T-helper 2 cell treated with Interferon-gamma antibody and Interleukin-4, amounts not matched to agents 5 μg/mL and 100 μg/mL, for 36 hours (primary cell): ENCODE measurements around the gene RGS7BP.

Experiments
- DNase-seq: peaks from one replicate; pipeline ENCODE4 v3.0.0; 2021; ENCODE audit warnings: low spot score
- H3K27ac Mint-ChIP-seq: one replicate; pipeline ENCODE4 v1.8.0; 2021; ENCODE audit warnings: mild to moderate bottlenecking, mixed read lengths
- H3K27me3 Mint-ChIP-seq: one replicate; pipeline ENCODE4 v1.8.0; 2021; ENCODE audit warnings: low read depth, mixed read lengths
- H3K36me3 Mint-ChIP-seq: one replicate; pipeline ENCODE4 v1.8.0; 2021; ENCODE audit warnings: low read depth, mixed read lengths
- H3K4me1 Mint-ChIP-seq: one replicate; pipeline ENCODE4 v1.8.0; 2021; ENCODE audit warnings: low read depth, mixed read lengths
- H3K4me3 Mint-ChIP-seq: one replicate; pipeline ENCODE4 v1.8.0; 2022; ENCODE audit warnings: mild to moderate bottlenecking, moderate library complexity, mixed read lengths
- H3K9me3 Mint-ChIP-seq: one replicate; pipeline ENCODE4 v1.8.0; 2021; ENCODE audit warnings: mixed read lengths

Gene RGS7BP

DNA sequence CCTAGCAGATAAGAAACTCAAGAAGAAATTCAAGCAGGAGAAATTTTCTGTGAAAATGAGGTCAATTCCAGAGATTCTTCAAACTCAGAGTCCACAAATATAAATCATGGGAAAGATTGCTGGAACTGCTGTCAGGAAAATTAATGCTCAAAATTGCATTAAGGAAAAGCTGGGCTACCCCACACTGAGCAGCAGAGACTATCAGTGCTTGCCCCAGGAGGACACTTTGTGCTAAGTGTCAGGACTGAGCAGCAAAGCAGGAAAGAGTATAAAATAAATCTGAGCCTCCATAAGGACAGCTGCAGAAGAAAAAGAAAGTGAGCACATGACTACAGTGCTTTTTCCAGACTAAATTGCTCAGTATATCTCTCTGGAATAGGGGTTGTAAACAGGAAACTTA, 81.6 kb downstream of the RGS7BP start:
- Mint-ChIP-seq H3K4me3 (no peak overlapping the region), H3K4me1 (no peaks in the 10 kb centered on the region), H3K36me3 (no peaks in the 10 kb centered on the region), H3K27ac (no peak overlapping the region), H3K9me3 (no peaks in the 10 kb centered on the region), H3K27me3 (peaks cover 2% of the 10 kb centered on the region)
- no peak for DNase-seq

GRCh38 chr5:64592730-64593341, 87.0 kb downstream of the RGS7BP start:
- Mint-ChIP-seq H3K36me3 (no peaks in the 10 kb centered on the region), H3K27me3 (peaks cover 2% of the 10 kb centered on the region), H3K9me3 (no peaks in the 10 kb centered on the region), H3K4me3 (no peak overlapping the region), H3K4me1 (no peaks in the 10 kb centered on the region), H3K27ac (no peak overlapping the region)
- no peak for DNase-seq

DNA sequence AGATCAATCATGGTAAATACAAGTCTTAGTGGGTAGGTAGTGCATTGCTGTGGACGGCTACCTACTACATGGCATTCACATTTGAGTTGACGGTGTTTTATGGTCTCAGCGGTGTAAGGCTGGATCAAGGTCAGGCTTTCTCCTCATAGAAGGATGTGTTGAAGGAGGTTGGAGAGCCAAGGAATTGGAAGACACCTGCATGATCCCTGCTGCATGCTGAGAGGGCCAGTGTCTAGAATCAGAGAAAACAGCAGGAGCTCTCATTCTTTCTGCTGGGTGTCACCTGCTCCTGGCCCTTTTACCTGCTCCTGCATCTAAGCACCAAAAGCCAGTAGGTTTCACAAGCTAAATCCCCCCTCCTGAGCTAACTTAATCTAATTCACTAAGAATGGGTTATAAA, 88.2 kb downstream of the RGS7BP start:
- H3K36me3 Mint-ChIP-seq = no peaks in the 10 kb centered on the region
- H3K27me3 Mint-ChIP-seq = peaks cover 2% of the 10 kb centered on the region
- H3K9me3 Mint-ChIP-seq = no peaks in the 10 kb centered on the region
- DNase-seq = no peak
- H3K4me3 Mint-ChIP-seq = no peak overlapping the region
- no peaks in the 10 kb centered on the region for H3K4me1 Mint-ChIP-seq
- H3K27ac Mint-ChIP-seq = no peak overlapping the region

DNA sequence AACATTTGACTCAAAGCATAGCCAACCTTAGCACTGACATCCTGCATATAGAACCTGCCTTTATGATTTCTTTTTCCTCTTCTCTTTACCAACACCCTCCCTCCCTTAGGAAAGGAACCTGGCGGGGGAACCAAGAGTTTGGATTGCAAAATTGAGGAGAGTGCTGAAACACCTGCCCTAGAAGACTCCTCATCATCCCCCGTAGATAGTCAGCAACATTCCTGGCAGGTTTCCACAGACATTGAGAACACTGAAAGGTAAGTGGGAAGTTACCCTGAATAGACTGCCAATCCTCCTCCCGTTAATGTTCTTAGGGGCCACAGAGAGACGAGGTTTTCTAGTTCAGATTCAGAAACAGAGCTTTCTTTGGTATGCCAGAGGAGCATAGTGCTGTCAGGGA, 88.8 kb downstream of the RGS7BP start:
- H3K36me3 Mint-ChIP-seq = no peaks in the 10 kb centered on the region
- H3K4me1 Mint-ChIP-seq = no peaks in the 10 kb centered on the region
- no peaks in the 10 kb centered on the region for H3K9me3 Mint-ChIP-seq
- no peak overlapping the region for H3K27ac Mint-ChIP-seq
- peaks cover 2% of the 10 kb centered on the region for H3K27me3 Mint-ChIP-seq
- H3K4me3 Mint-ChIP-seq = no peak overlapping the region
- DNase-seq = no peak

DNA sequence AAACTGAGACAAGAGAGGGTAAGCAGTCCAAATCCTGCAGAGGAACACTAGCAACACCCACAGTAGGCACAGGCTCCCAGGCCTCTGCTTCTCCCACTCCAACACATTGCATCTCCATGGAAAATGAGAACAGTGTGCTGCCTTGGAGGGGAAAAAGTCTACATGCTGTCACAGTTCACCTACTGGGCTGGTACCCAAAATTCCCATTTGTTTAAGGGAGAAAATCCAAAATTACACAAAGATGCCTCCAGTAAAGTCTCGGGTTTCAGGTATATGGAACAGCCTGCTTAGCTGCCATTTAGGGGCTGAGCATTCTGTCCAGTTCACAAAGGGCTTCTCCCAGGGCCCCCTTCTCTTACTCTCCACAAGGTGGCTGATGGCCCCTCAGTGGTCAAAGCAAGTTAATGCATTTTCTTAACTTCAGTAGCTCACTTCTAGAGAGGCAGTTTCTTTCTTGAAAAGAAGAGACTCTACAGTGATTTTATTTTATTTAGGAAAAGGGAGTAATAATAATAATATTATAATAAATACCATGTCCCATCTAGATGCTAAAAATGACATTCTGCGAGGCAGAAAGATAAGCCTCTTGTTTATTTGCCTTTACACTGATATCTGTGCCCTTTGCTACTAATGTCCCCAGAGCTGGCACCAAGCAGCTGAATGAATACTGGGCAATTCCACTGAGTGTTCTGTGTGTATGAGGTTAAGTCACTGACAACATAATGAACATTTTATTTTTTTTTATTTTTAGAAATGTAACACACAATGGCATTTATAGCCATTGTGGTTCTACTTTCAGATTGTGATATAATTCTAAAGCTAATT, 89.4 kb downstream of the RGS7BP start:
- no peaks in the 10 kb centered on the region for H3K36me3 Mint-ChIP-seq
- no peak for DNase-seq

GRCh38 chr5:64599226-64599625, 93.4 kb downstream of the RGS7BP start:
- no peak overlapping the region for H3K27ac Mint-ChIP-seq
- H3K27me3 Mint-ChIP-seq = no peaks in the 10 kb centered on the region
- no peaks in the 10 kb centered on the region for H3K36me3 Mint-ChIP-seq

More for the DNA sequence above, 89.4 kb downstream of the RGS7BP start:
- Mint-ChIP-seq H3K9me3 (no peaks in the 10 kb centered on the region), H3K4me1 (no peaks in the 10 kb centered on the region), H3K27me3 (peaks cover 2% of the 10 kb centered on the region), H3K4me3 (no peak overlapping the region), H3K27ac (no peak overlapping the region)

DNA sequence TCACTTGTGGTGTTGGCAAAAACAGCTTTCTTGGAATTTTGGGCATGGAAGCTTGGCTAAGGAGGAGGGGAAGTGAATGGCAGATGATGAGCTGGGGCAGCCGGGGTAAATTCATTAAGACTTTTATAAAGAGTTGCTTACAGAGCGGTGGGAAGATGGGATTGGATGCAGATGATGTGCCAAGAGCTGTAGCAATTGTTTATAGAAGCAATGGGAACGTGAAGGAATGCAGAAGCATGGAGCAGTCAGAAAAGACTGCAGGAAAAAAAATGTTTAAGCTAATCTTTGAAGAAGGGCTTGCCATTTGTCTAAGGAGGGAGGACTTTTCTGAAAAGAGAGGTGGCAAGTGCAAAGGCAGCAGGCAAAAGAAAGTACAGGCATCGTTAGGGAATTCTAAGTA, 97.9 kb downstream of the RGS7BP start:
- Mint-ChIP-seq H3K36me3 (no peaks in the 10 kb centered on the region), H3K4me1 (no peaks in the 10 kb centered on the region), H3K4me3 (no peak overlapping the region), H3K27ac (no peak overlapping the region), H3K27me3 (peaks cover 2% of the 10 kb centered on the region), H3K9me3 (no peaks in the 10 kb centered on the region)
- no peak for DNase-seq

More at GRCh38 chr5:64599226-64599625, 93.4 kb downstream of the RGS7BP start:
- Mint-ChIP-seq H3K4me1 (no peaks in the 10 kb centered on the region), H3K4me3 (no peak overlapping the region), H3K9me3 (no peaks in the 10 kb centered on the region)
- DNase-seq = no peak

- Mint-ChIP-seq H3K27ac (no peak overlapping the region), H3K36me3 (no peaks in the 10 kb centered on the region)
These were observed 101.1 kb downstream of the RGS7BP start for GRCh38 chr5:64606926-64607325.

GRCh38 chr5:64612344-64612961, 106.6 kb downstream of the RGS7BP start:
- Mint-ChIP-seq H3K27ac (no peak overlapping the region), H3K27me3 (peaks cover 6% of the 10 kb centered on the region)

More at GRCh38 chr5:64606926-64607325, 101.1 kb downstream of the RGS7BP start:
- H3K4me3 Mint-ChIP-seq = no peak overlapping the region
- no peaks in the 10 kb centered on the region for H3K9me3 Mint-ChIP-seq
- H3K27me3 Mint-ChIP-seq = peaks cover 5% of the 10 kb centered on the region
- H3K4me1 Mint-ChIP-seq = no peaks in the 10 kb centered on the region
- no peak for DNase-seq

GRCh38 chr5:64615895-64616294, 110.1 kb downstream of the RGS7BP start:
- H3K36me3 Mint-ChIP-seq = no peaks in the 10 kb centered on the region
- H3K9me3 Mint-ChIP-seq = no peaks in the 10 kb centered on the region
- H3K4me1 Mint-ChIP-seq = no peaks in the 10 kb centered on the region
- H3K27me3 Mint-ChIP-seq = peaks cover 4% of the 10 kb centered on the region
- no peak overlapping the region for H3K4me3 Mint-ChIP-seq
- H3K27ac Mint-ChIP-seq = no peak overlapping the region
- no peak for DNase-seq

More at GRCh38 chr5:64612344-64612961, 106.6 kb downstream of the RGS7BP start:
- no peak for DNase-seq
- no peaks in the 10 kb centered on the region for H3K36me3 Mint-ChIP-seq
- H3K4me3 Mint-ChIP-seq = no peak overlapping the region
- no peaks in the 10 kb centered on the region for H3K9me3 Mint-ChIP-seq
- no peaks in the 10 kb centered on the region for H3K4me1 Mint-ChIP-seq

DNA sequence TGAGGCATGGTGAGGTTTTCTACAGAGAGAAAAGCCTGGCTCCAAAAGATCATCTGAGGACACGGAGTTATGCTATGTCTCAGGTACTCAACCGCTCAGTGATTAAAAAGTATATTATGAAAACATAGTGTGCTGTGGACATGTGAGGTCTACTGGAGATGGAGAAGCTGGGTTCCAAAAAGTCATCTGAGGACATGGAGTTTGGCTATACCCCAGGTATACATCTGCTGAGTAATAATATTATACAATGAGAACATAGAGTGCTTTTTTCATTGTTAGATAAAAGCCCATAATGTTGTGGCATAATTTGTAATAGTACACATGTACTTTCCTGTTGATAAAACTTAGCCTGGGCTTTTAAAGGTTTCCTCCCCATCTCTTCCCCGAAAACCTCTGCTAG, 113.8 kb downstream of the RGS7BP start:
- peaks cover 3% of the 10 kb centered on the region for H3K27me3 Mint-ChIP-seq
- H3K4me3 Mint-ChIP-seq = no peak overlapping the region
- no peaks in the 10 kb centered on the region for H3K4me1 Mint-ChIP-seq
- DNase-seq = no peak
- H3K36me3 Mint-ChIP-seq = no peaks in the 10 kb centered on the region
- H3K9me3 Mint-ChIP-seq = no peaks in the 10 kb centered on the region
- no peak overlapping the region for H3K27ac Mint-ChIP-seq

DNA sequence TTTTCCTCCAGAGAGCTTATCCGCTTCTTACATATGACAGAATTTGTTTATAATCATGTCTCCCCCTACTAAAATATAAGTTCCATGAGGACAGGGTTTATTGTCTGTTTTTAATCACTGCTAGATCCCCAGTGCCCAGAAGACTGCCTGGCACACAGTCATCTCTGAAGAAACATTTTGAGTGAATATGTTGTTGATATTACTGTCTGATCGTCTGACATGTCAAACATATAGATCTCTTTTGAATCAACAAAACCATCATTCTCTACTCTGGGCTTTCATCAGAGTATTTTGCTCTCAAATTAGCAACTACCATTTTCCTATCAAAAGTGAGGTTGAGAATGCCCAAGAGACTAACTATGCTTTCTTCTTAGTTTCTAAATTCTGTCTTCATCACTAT, 117.2 kb downstream of the RGS7BP start:
- Mint-ChIP-seq H3K4me1 (no peaks in the 10 kb centered on the region), H3K4me3 (no peak overlapping the region), H3K9me3 (no peaks in the 10 kb centered on the region), H3K27ac (no peak overlapping the region), H3K36me3 (no peaks in the 10 kb centered on the region), H3K27me3 (peaks cover 7% of the 10 kb centered on the region)
- no peak for DNase-seq

- no peaks in the 10 kb centered on the region for H3K9me3 Mint-ChIP-seq
- no peaks in the 10 kb centered on the region for H3K36me3 Mint-ChIP-seq
- H3K27me3 Mint-ChIP-seq = peaks cover 7% of the 10 kb centered on the region
- H3K27ac Mint-ChIP-seq = no peak overlapping the region
- DNase-seq = no peak
- H3K4me3 Mint-ChIP-seq = no peak overlapping the region
- no peaks in the 10 kb centered on the region for H3K4me1 Mint-ChIP-seq
These were observed 119.9 kb downstream of the RGS7BP start for GRCh38 chr5:64625678-64626077.

DNA sequence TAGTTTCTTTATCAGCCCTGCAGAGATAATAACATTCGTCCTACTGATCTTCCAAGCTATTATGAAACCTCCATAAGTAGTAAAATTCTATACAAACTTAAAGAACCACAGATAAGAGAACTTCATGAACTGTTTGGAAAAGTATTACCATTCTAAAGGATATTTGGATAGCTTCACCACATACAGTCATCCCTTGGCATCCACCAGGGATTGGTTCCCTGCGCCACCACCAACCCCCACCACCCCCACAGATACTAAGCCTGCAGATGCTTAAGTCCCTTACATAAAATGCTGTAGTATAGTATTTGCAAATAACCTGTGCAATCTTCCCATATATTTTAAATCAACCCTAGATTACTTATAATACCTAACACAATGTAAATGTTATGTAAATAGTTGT, 123.1 kb downstream of the RGS7BP start:
- no peaks in the 10 kb centered on the region for H3K9me3 Mint-ChIP-seq
- H3K27me3 Mint-ChIP-seq = peaks cover 6% of the 10 kb centered on the region
- DNase-seq = no peak
- H3K4me1 Mint-ChIP-seq = no peaks in the 10 kb centered on the region
- no peak overlapping the region for H3K4me3 Mint-ChIP-seq
- H3K36me3 Mint-ChIP-seq = no peaks in the 10 kb centered on the region
- no peak overlapping the region for H3K27ac Mint-ChIP-seq
